GM19397 (cell line): Measurements from ENCODE around the gene FBLN2.
"Not testable (repeated sequence)": the region's sequence is repeated elsewhere in the genome, so short reads cannot be mapped to it uniquely, and the experiment has no call there.

Experiments
- ATAC-seq: cut with Tn5 transposase; IDR thresholded peaks from one replicate; pipeline ENCODE4 v1.9.1; 2021; ENCODE audit warnings: mild to moderate bottlenecking, moderate library complexity; ENCODE audit not compliant: unreplicated experiment

The FBLN2 gene

GRCh38 chr3:13513051-13513912, 35.6 kb upstream of the FBLN2 start:
- no peak for ATAC-seq

GRCh38 chr3:13513913-13514517, 34.9 kb upstream of the FBLN2 start:
- ATAC-seq = no peak

- no peak for ATAC-seq
These were observed 34.1 kb upstream of the FBLN2 start for GRCh38 chr3:13514639-13515435.

GRCh38 chr3:13515786-13516759, 32.9 kb upstream of the FBLN2 start:
- no peak for ATAC-seq

- ATAC-seq = no peak
These were observed 32.2 kb upstream of the FBLN2 start for GRCh38 chr3:13516760-13517135.

GRCh38 chr3:13517253-13517977, 31.5 kb upstream of the FBLN2 start:
- ATAC-seq = no peak

- ATAC-seq = no peak
These were observed 30.4 kb upstream of the FBLN2 start for GRCh38 chr3:13518516-13518953.

GRCh38 chr3:13519006-13519791, 29.7 kb upstream of the FBLN2 start:
- no peak for ATAC-seq

GRCh38 chr3:13520326-13520880, 28.5 kb upstream of the FBLN2 start:
- no peak for ATAC-seq

GRCh38 chr3:13521309-13521708, 27.6 kb upstream of the FBLN2 start:
- no peak for ATAC-seq

GRCh38 chr3:13521749-13522148, 27.2 kb upstream of the FBLN2 start:
- not testable (repeated sequence) for ATAC-seq

GRCh38 chr3:13522236-13522635, 26.7 kb upstream of the FBLN2 start:
- no peak for ATAC-seq

GRCh38 chr3:13524979-13525669, 23.8 kb upstream of the FBLN2 start:
- ATAC-seq = no peak

GRCh38 chr3:13525827-13526625, 22.9 kb upstream of the FBLN2 start:
- no peak for ATAC-seq

- no peak for ATAC-seq
These were observed 22.3 kb upstream of the FBLN2 start for GRCh38 chr3:13526626-13526949.

GRCh38 chr3:13528217-13528867, 20.6 kb upstream of the FBLN2 start:
- ATAC-seq = no peak
